Measurements from ENCODE around the gene TGFB2.

Gene TGFB2

DNA sequence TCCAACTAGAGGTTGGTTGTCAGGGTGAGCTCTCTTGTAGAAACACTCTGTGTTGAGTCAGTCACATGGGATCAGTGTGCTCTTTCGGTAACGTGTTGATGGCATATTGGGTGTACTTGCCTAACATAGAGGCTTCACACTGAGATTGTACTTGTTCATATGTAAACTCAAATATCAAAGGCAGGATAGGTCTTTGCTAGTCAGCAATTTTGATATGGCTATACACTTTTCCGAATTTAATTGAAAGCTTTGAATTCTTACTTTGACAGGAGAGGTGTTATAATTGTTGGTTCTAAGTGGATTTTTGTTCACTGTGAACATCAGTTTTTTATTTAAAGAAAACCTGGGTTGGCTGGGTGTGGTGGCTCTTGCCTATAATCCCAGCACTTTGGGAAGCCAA, 16.4 kb upstream of the TGFB2 start:
- no peaks in the 10 kb centered on the region for H3K9me3 ChIP-seq
- no peaks in the 10 kb centered on the region for H3K4me1 ChIP-seq
- no peak overlapping the region for H3K4me2 ChIP-seq
- H3K4me3 ChIP-seq: no peak overlapping the region
- peaks cover 12% of the 10 kb centered on the region; the same call in 1 of the 2 replicates for H4K20me1 ChIP-seq
- no peak overlapping the region for H3K9ac ChIP-seq
- no peak for TF ChIP-seq Cebpa-rat (IDR thresholded peaks at IDR 0.05)
- no peaks in the 10 kb centered on the region for H3K27me3 ChIP-seq
- H3K27ac ChIP-seq: no peak overlapping the region
- H3K36me3 ChIP-seq: peaks cover 11% of the 10 kb centered on the region

DNA sequence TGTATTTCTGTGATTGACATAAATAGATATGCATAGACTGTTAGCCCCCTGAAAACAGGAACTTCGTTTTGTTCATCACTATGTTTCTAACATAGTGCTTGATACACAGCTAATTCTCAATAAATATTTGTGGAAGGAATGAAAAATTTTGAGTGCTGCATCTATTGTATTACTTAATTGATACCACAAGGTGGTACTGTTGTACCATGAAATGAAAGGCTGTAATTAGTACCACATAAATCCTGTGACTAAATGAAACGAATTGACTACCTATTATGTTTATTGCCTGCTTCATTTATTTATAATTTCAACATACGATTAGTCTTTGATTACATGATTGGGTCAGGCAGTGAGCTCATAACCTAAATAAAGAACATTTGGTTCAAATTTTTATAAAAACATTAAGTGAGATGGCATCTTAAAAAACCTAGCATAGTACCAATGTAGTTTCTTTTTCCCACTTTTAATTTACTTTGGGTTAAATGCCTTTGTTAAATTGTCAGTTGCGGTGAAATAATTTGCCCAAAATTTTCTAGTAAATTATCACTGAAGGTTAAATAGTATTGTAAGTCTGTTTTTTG, 15.0 kb upstream of the TGFB2 start:
- Histone ChIP-seq H3K27me3 (no peaks in the 10 kb centered on the region), H3K9me3 (no peaks in the 10 kb centered on the region), H4K20me1 (peaks cover 12% of the 10 kb centered on the region; the same call in 1 of the 2 replicates), H3K4me3 (no peak overlapping the region), H3K4me1 (no peaks in the 10 kb centered on the region), H3K4me2 (no peak overlapping the region), H3K36me3 (0 out of 2 replicates have a peak, but pooled peaks cover 4% of the 10 kb centered on the region), H3K27ac (no peak overlapping the region), H3K9ac (no peak overlapping the region)
- TF ChIP-seq Cebpa-rat (IDR thresholded peaks at IDR 0.05): no peak

DNA sequence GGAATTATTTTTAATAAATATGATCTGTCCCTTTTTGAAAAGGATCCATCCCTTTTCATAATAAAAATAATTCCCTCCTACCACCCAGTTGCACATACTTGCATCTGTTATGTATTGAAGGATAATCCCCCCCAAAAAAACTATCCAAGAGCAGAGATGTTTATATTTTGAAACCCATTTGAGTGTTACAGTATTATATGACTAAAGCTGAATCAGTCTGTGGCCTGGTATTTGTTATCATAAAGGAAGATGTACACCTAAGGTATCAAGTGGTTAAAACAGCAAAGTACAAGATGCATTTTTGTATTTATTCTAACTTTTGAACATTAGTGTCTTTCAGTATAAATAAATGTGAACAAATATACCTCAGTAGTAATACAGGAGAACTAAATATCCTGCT, 12.7 kb upstream of the TGFB2 start:
- H3K27me3 ChIP-seq: no peaks in the 10 kb centered on the region
- no peak overlapping the region for H3K9ac ChIP-seq
- TF ChIP-seq Cebpa-rat (IDR thresholded peaks at IDR 0.05): no peak
- no peak overlapping the region for H3K4me3 ChIP-seq
- no peaks in the 10 kb centered on the region for H3K4me1 ChIP-seq
- H3K9me3 ChIP-seq: no peaks in the 10 kb centered on the region
- H3K27ac ChIP-seq: no peak overlapping the region
- H3K4me2 ChIP-seq: no peak overlapping the region
- H4K20me1 ChIP-seq: peaks cover 10% of the 10 kb centered on the region
- H3K36me3 ChIP-seq: 0 out of 2 replicates have a peak, but pooled peaks cover 4% of the 10 kb centered on the region

DNA sequence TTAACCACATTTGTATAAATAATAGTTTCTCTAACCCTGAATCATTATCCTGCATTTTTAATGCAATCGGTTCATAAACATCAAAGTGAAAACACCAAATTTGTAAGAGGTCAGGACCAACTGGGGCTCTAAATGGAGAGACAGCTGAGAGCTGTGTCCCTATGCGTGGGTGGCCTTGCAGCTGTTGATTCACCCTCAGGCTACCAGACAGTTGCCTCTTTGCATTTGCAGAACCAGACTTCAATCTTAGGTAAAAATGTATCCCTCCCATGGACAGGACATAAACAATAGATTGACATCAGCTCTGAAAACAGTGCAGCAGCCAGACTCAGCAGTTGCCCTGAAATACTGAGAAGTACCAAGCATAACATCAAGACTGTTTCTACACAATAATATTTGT, 8.8 kb upstream of the TGFB2 start:
- H3K4me3 ChIP-seq: no peak overlapping the region
- no peak for TF ChIP-seq Cebpa-rat (IDR thresholded peaks at IDR 0.05)
- H3K9me3 ChIP-seq: no peaks in the 10 kb centered on the region
- no peaks in the 10 kb centered on the region for H3K4me1 ChIP-seq
- no peak overlapping the region for H3K9ac ChIP-seq
- H3K4me2 ChIP-seq: no peak overlapping the region
- H3K36me3 ChIP-seq: 0 out of 2 replicates have a peak, but pooled peaks cover 4% of the 10 kb centered on the region
- H3K27me3 ChIP-seq: no peaks in the 10 kb centered on the region
- no peak overlapping the region for H3K27ac ChIP-seq
- H4K20me1 ChIP-seq: peaks cover 5% of the 10 kb centered on the region; the same call in 1 of the 2 replicates

DNA sequence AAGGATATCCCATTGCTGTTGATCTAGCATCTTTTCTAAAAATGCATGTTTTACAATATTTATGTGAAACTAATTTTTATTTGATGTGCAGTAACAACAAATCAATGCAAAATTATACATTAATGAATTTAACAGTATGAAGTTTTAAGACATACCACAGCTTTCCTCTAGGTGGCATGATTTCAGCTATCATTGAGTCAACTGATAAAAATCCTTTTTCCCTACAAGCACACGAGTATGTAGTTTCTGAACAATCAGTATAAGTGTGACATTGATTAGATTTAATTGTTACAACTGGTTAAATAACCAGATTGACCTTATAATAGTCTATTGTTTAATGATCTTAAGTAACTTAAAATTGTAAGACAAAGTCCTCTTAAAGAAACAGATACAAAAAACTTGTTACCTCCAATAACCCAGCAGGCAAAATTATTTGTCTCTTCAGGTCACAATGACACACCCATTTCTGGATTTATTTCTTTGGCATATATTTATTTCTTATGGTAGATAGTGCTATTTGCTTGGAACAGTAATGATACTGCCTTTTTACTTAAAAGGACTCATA, 5.8 kb upstream of the TGFB2 start:
- Histone ChIP-seq H3K9ac (no peak overlapping the region), H3K4me1 (no peaks in the 10 kb centered on the region), H3K27ac (no peak overlapping the region), H3K36me3 (no peaks in the 10 kb centered on the region), H4K20me1 (peaks cover 7% of the 10 kb centered on the region; the same call in 1 of the 2 replicates), H3K27me3 (peaks cover 19% of the 10 kb centered on the region), H3K4me2 (no peak overlapping the region), H3K9me3 (no peaks in the 10 kb centered on the region), H3K4me3 (no peak overlapping the region)
- TF ChIP-seq Cebpa-rat (IDR thresholded peaks at IDR 0.05): no peak

DNA sequence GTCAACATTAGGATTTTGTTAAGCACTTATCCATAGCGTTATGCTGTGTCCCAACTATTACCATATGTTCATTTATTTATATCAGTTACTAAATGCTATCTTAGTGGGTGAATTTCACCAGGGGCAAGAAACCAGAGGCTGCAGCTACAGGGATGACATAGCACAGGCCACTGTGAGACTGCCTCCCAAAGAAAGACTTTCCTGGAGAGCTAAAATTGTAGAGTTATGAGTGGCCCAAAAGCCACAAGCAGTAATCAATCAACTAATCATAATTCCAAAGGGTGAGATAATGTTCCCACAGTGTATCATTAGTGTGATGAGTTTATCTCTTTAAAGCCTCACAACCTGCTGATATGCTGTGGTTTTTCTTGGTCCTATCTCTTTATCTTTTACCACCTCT, 3.8 kb upstream of the TGFB2 start:
- Histone ChIP-seq H3K4me1 (peaks cover 18% of the 10 kb centered on the region), H3K9me3 (no peaks in the 10 kb centered on the region), H3K27me3 (peaks cover 38% of the 10 kb centered on the region), H3K36me3 (no peaks in the 10 kb centered on the region), H3K4me3 (no peak overlapping the region), H3K4me2 (no peak overlapping the region), H3K9ac (no peak overlapping the region), H3K27ac (no peak overlapping the region), H4K20me1 (peaks cover 26% of the 10 kb centered on the region)
- no peak for TF ChIP-seq Cebpa-rat (IDR thresholded peaks at IDR 0.05)

DNA sequence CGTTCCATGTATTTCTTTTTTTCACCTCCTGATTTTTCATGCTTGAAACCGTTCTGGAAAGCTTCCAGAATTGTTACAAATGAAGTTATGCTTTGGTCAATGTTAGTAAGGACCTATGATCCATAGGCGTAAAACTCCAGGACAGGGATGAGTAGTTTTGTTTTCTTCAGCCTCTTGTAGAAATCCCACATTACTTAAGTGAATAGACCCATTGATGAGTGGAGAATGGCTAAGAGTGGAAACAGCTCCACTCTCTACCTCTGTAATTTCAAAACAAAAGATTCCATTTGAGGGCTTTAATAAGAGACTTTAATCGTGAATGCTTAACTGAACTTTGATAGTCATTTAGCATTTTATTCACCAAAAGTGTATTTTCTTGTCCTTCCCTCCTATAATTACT, 3.0 kb upstream of the TGFB2 start:
- Histone ChIP-seq H3K9ac (no peak overlapping the region), H3K4me2 (no peak overlapping the region), H3K27ac (no peak overlapping the region), H3K9me3 (no peaks in the 10 kb centered on the region), H3K27me3 (peaks cover 46% of the 10 kb centered on the region), H3K36me3 (no peaks in the 10 kb centered on the region), H4K20me1 (peaks cover 29% of the 10 kb centered on the region), H3K4me3 (no peak overlapping the region), H3K4me1 (peaks cover 26% of the 10 kb centered on the region)
- TF ChIP-seq Cebpa-rat (IDR thresholded peaks at IDR 0.05): no peak

DNA sequence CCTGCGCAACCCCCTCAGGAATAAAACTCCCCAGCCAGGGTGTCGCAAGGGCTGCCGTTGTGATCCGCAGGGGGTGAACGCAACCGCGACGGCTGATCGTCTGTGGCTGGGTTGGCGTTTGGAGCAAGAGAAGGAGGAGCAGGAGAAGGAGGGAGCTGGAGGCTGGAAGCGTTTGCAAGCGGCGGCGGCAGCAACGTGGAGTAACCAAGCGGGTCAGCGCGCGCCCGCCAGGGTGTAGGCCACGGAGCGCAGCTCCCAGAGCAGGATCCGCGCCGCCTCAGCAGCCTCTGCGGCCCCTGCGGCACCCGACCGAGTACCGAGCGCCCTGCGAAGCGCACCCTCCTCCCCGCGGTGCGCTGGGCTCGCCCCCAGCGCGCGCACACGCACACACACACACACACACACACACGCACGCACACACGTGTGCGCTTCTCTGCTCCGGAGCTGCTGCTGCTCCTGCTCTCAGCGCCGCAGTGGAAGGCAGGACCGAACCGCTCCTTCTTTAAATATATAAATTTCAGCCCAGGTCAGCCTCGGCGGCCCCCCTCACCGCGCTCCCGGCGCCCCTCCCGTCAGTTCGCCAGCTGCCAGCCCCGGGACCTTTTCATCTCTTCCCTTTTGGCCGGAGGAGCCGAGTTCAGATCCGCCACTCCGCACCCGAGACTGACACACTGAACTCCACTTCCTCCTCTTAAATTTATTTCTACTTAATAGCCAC, 696 bp downstream of the TGFB2 start:
- H3K9me3 ChIP-seq: no peaks in the 10 kb centered on the region
- H3K27ac ChIP-seq: no peak overlapping the region
- H3K4me2 ChIP-seq: peak overlapping the region; percentile 88
- no peak for TF ChIP-seq Cebpa-rat (IDR thresholded peaks at IDR 0.05)
- H4K20me1 ChIP-seq: peaks cover 47% of the 10 kb centered on the region
- H3K36me3 ChIP-seq: no peaks in the 10 kb centered on the region
- H3K27me3 ChIP-seq: peaks cover 82% of the 10 kb centered on the region
- peak overlapping the region; percentile 66 for H3K4me3 ChIP-seq
- H3K9ac ChIP-seq: peak overlapping the region; percentile 31; the same call in 1 of the 2 replicates
- H3K4me1 ChIP-seq: peaks cover 41% of the 10 kb centered on the region

DNA sequence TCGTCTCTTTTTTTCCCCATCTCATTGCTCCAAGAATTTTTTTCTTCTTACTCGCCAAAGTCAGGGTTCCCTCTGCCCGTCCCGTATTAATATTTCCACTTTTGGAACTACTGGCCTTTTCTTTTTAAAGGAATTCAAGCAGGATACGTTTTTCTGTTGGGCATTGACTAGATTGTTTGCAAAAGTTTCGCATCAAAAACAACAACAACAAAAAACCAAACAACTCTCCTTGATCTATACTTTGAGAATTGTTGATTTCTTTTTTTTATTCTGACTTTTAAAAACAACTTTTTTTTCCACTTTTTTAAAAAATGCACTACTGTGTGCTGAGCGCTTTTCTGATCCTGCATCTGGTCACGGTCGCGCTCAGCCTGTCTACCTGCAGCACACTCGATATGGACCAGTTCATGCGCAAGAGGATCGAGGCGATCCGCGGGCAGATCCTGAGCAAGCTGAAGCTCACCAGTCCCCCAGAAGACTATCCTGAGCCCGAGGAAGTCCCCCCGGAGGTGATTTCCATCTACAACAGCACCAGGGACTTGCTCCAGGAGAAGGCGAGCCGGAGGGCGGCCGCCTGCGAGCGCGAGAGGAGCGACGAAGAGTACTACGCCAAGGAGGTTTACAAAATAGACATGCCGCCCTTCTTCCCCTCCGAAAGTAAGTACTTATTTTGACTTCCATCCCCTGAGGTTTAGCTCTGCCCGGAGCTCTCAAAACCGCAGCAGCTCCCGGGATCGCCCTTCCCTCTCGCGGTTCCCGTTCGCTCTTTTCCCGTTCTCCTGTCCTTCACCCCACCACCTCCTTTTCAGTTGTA, 1.5 kb downstream of the TGFB2 start:
- H3K9me3 ChIP-seq: no peaks in the 10 kb centered on the region
- H3K27ac ChIP-seq: no peak overlapping the region
- H3K4me2 ChIP-seq: peak overlapping the region; percentile 88
- no peaks in the 10 kb centered on the region for H3K36me3 ChIP-seq
- H4K20me1 ChIP-seq: peaks cover 47% of the 10 kb centered on the region
- peaks cover 48% of the 10 kb centered on the region for H3K4me1 ChIP-seq
- peaks cover 82% of the 10 kb centered on the region for H3K27me3 ChIP-seq
- no peak for TF ChIP-seq Cebpa-rat (IDR thresholded peaks at IDR 0.05)
- H3K4me3 ChIP-seq: peak overlapping the region; percentile 66
- no peak overlapping the region for H3K9ac ChIP-seq

All from BLaER1 (cell line).